Caco-2 (cell line): Measurements from ENCODE around the gene SCN2B. TPM values are rescaled to one million over a fixed set of nuclear protein-coding genes. Genes with fewer than 3 reads are reported as not detected.
A peak's percentile ranks its signal among the peaks of the same experiment; 100 is the strongest.
"Not testable (repeated sequence)": the region's sequence is repeated elsewhere in the genome, so short reads cannot be mapped to it uniquely, and the experiment has no call there.

Experiments
- BruUV-seq: library from RNA; stranded (reverse); fragments of 400-500 nt; replicated peaks from 2 replicates; lab custom pipeline; 2021; lab: Mats Ljungman, UMichigan
- CTCF ChIA-PET: fragments of 300-600 bp; sonication (Branson Sonifier 250); formaldehyde crosslinking; loops from one replicate; lab custom pipeline; 2022; ENCODE audit warnings: antibody characterized with exemption; lab: Charles Lee
- POLR2A ChIA-PET: fragments of 300-600 bp; sonication (Branson Sonifier 250); formaldehyde crosslinking; loops from one replicate; lab custom pipeline; 2022; ENCODE audit warnings: antibody characterized with exemption; lab: Charles Lee
- DNase-seq, 2 experiments: peaks; one replicate each; pipeline versions ENCODE4 v3.0.0 to v3.0.0-alpha.2; 2020 to 2022
- H3K27me3 ChIP-seq: replicated peaks from 2 replicates; pipeline ENCODE4 v1.6.0; 2011; ENCODE audit warnings: low read length; ENCODE audit not compliant: control insufficient read depth, insufficient read depth
- H3K36me3 ChIP-seq: 2 replicates; pipeline ENCODE4 v1.5.1; 2011; ENCODE audit warnings: low read length; ENCODE audit not compliant: control insufficient read depth, insufficient read depth
- H3K4me1 ChIP-seq: fragments of 250-450 bp; sonication (Bioruptor Pico); 2 replicates; pipeline ENCODE4 v1.5.1; 2020; ENCODE audit warnings: mild to moderate bottlenecking
- H3K4me3 ChIP-seq: 2 replicates; pipeline ENCODE4 v1.5.1; 2011; ENCODE audit warnings: low read depth, mild to moderate bottlenecking, control low read depth, low read length
- H3K9me3 ChIP-seq: fragments of 250-450 bp; sonication (Bioruptor Pico); 2 replicates; pipeline ENCODE4 v1.5.1; 2020; ENCODE audit warnings: mild to moderate bottlenecking, moderate library complexity
- H3K27ac Mint-ChIP-seq: one replicate; pipeline ENCODE4 v1.8.0; 2022; ENCODE audit warnings: mixed read lengths; ENCODE audit not compliant: unreplicated experiment
- H3K27me3 Mint-ChIP-seq: one replicate; pipeline ENCODE4 v1.8.0; 2022; ENCODE audit warnings: mixed read lengths; ENCODE audit not compliant: insufficient read depth, unreplicated experiment
- H3K36me3 Mint-ChIP-seq: one replicate; pipeline ENCODE4 v1.8.0; 2022; ENCODE audit warnings: mild to moderate bottlenecking, mixed read lengths; ENCODE audit not compliant: insufficient read depth, unreplicated experiment
- H3K4me1 Mint-ChIP-seq: one replicate; pipeline ENCODE4 v1.8.0; 2022; ENCODE audit warnings: low read depth, mixed read lengths; ENCODE audit not compliant: unreplicated experiment
- H3K4me3 Mint-ChIP-seq: one replicate; pipeline ENCODE4 v1.8.0; 2022; ENCODE audit warnings: mild to moderate bottlenecking, moderate library complexity, mixed read lengths; ENCODE audit not compliant: unreplicated experiment
- H3K9me3 Mint-ChIP-seq: one replicate; pipeline ENCODE4 v1.8.0; 2022; ENCODE audit warnings: mixed read lengths; ENCODE audit not compliant: unreplicated experiment
- CTCF ChIP-seq, 2 experiments: fragments of 200-600 bp in 1 of 2; IDR thresholded peaks; 1 replicate in 1 of 2; 2 replicates in 1 of 2; pipeline versions ENCODE4 v1.5.1 to v1.8.0; 2011 to 2022; ENCODE audit warnings: antibody characterized with exemption in 1 of 2, control low read depth in 1 of 2, inconsistent platforms in 1 of 2, low read depth in 1 of 2, low read length in 1 of 2, mild to moderate bottlenecking in 1 of 2, moderate library complexity in 1 of 2; ENCODE audit not compliant: insufficient read depth in 1 of 2, severe bottlenecking in 1 of 2, unreplicated experiment in 1 of 2
- intact Hi-C: fragments of 100-400 bp; cut with micrococcal nuclease; formaldehyde crosslinking; loops from one replicate; pipeline ENCODE4 v1.10.0; 2022; ENCODE audit not compliant: unreplicated experiment
- total RNA-seq: library from RNA; stranded (reverse); gene quantifications from 2 replicates; pipeline ENCODE4 v1.2.3, GENCODE V29; 2022

The SCN2B gene
- total RNA-seq, 1 experiment from 2014 or later = not detected

- no TSS peak for BruUV-seq
- Histone ChIP-seq H3K27me3 (no peaks in the 10 kb centered on the region), H3K9me3 (no peaks in the 10 kb centered on the region), H3K4me1 (peaks cover 85% of the 10 kb centered on the region), H3K36me3 (peaks cover 2% of the 10 kb centered on the region; the same call in 1 of the 2 replicates), H3K4me3 (no peak overlapping the region)
- POLR2A ChIA-PET = interaction anchor here (0.6 to 1.7 kb wide), 7 partner anchors 14 to 549 kb away, joined by 3 to 14 read pairs (median 7); partner anchors contain the start of genes MPZL2 and MPZL3
- DNase-seq = peak; percentile 91 to 94
- peaks cover 44% of the 10 kb centered on the region for H3K4me1 Mint-ChIP-seq
- H3K4me3 Mint-ChIP-seq = peak overlapping the region; percentile 2
- H3K9me3 Mint-ChIP-seq = no peaks in the 10 kb centered on the region
- TF ChIP-seq CTCF (IDR thresholded peaks at IDR 0.05; ENCODE audit: insufficient read depth in 1 of 2, low read depth in 1 of 2, low read length in 1 of 2, severe bottlenecking in 1 of 2, unreplicated experiment in 1 of 2) = peak; percentile 99
- no peaks in the 10 kb centered on the region for H3K27me3 Mint-ChIP-seq
- CTCF ChIA-PET = interaction anchor here (0.5 to 2.2 kb wide), 50 partner anchors 8 to 332 kb away, joined by 3 to 75 read pairs (median 4); partner anchors contain the start of genes ATP5MG, MPZL2, MPZL3 and UBE4A
- peak overlapping the region; percentile 36 for H3K27ac Mint-ChIP-seq
- peaks cover 6% of the 10 kb centered on the region for H3K36me3 Mint-ChIP-seq
- intact Hi-C loops = loop anchor here (1.0 to 5.0 kb wide), 8 partner anchors 14 to 289 kb away; partner anchors contain the start of gene MPZL3
Observed at GRCh38 chr11:118198370-118198769, 21.9 kb upstream of the SCN2B start.

GRCh38 chr11:118194835-118195627 is 18.6 kb upstream of the SCN2B start:
- Histone ChIP-seq H3K4me1 (peaks cover 53% of the 10 kb centered on the region), H3K36me3 (no peaks in the 10 kb centered on the region), H3K27me3 (no peaks in the 10 kb centered on the region), H3K4me3 (no peak overlapping the region), H3K9me3 (0 out of 2 replicates have a peak, but pooled peaks cover 5% of the 10 kb centered on the region)
- Mint-ChIP-seq H3K9me3 (peaks cover 28% of the 10 kb centered on the region), H3K4me1 (peaks cover 44% of the 10 kb centered on the region), H3K36me3 (peaks cover 6% of the 10 kb centered on the region), H3K27me3 (no peaks in the 10 kb centered on the region), H3K4me3 (peak overlapping the region; percentile 30), H3K27ac (peak overlapping the region; percentile 77)
- peak; percentile 93 to 94 for DNase-seq
- intact Hi-C loops = loop anchor here (1.0 to 5.0 kb wide), 5 partner anchors 20 to 292 kb away; partner anchors contain the start of gene MPZL2
- ChIA-PET CTCF (interaction anchor here (0.6 to 1.9 kb wide), 12 partner anchors 17 to 324 kb away, joined by 3 to 12 read pairs (median 5); partner anchors contain the start of genes MPZL2 and MPZL3), POLR2A (interaction anchor here (0.9 to 1.3 kb wide), 5 partner anchors 19 to 165 kb away, joined by 3 to 5 read pairs (median 3); partner anchors contain the start of genes MPZL2, MPZL3 and UBE4A)
- no peak for TF ChIP-seq CTCF (IDR thresholded peaks at IDR 0.05; ENCODE audit: insufficient read depth in 1 of 2, low read depth in 1 of 2, low read length in 1 of 2, severe bottlenecking in 1 of 2, unreplicated experiment in 1 of 2)
- BruUV-seq = TSS peak; percentile 77

DNA sequence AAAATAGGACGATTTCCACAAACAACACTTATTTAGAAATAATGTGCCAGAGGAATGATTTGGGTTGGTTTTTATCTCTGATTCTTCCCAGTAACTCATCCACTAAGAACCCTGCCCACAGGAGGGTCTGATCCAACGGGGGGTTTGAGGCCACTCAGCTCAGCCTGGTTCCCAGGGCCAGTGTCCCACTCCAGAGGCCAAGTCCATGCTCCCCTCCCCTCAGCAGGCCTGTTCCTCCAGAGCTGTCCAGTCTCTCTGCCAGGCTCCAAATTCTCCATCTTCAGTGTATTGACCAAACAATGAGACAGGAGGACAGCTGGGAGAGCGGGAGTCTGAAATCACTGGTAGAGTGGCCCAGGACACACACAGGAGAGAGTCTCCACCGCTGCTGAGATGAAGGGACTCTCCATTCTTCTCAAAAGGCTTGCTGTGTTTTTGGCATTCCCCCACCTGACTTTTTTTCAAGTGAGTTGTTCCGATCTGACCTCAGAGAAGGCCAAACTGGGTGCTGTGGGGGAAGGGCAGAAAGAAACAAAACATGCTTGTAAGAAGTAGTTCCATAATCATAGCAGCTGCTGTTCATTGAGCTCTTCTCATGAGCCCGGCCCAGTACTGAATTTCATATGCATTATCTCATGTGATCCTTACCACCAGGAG is 17.6 kb upstream of the SCN2B start:
- TF ChIP-seq CTCF (IDR thresholded peaks at IDR 0.05; ENCODE audit: insufficient read depth in 1 of 2, low read depth in 1 of 2, low read length in 1 of 2, severe bottlenecking in 1 of 2, unreplicated experiment in 1 of 2) = no peak
- Mint-ChIP-seq H3K36me3 (peaks cover 6% of the 10 kb centered on the region), H3K27me3 (peaks cover 4% of the 10 kb centered on the region), H3K4me1 (peaks cover 43% of the 10 kb centered on the region), H3K4me3 (no peak overlapping the region), H3K9me3 (peaks cover 38% of the 10 kb centered on the region), H3K27ac (peak overlapping the region; percentile 77)
- Histone ChIP-seq H3K27me3 (no peaks in the 10 kb centered on the region), H3K36me3 (no peaks in the 10 kb centered on the region), H3K4me1 (peaks cover 50% of the 10 kb centered on the region), H3K9me3 (0 out of 2 replicates have a peak, but pooled peaks cover 5% of the 10 kb centered on the region), H3K4me3 (no peak overlapping the region)
- DNase-seq = no peak
- CTCF ChIA-PET = interaction anchor here (0.6 to 1.9 kb wide), 2 partner anchors 23 to 237 kb away, joined by 4 to 12 read pairs; no protein-coding TSS in a partner anchor
- intact Hi-C loops = no loop called here
- POLR2A ChIA-PET = no interaction called here
- BruUV-seq = no TSS peak

GRCh38 chr11:118192817-118193216 is 16.4 kb upstream of the SCN2B start:
- peaks cover 33% of the 10 kb centered on the region for H3K4me1 Mint-ChIP-seq
- H3K9me3 ChIP-seq, H3K27me3 ChIP-seq, CTCF ChIA-PET, BruUV-seq, H3K27ac Mint-ChIP-seq, DNase-seq, H3K36me3 ChIP-seq, H3K4me3 Mint-ChIP-seq, POLR2A ChIA-PET, intact Hi-C loops, H3K27me3 Mint-ChIP-seq, H3K4me3 ChIP-seq, H3K36me3 Mint-ChIP-seq: not testable (repeated sequence)
- peaks cover 38% of the 10 kb centered on the region for H3K9me3 Mint-ChIP-seq
- peaks cover 38% of the 10 kb centered on the region for H3K4me1 ChIP-seq
